ENCODE results near the gene TOPBP1. TPM values are rescaled to one million over a fixed set of nuclear protein-coding genes. Genes with fewer than 3 reads are reported as not detected.

TOPBP1 gene
- polyA plus RNA-seq, 3 donors: 44.2 to 50.1 (median 49.2) TPM

DNA sequence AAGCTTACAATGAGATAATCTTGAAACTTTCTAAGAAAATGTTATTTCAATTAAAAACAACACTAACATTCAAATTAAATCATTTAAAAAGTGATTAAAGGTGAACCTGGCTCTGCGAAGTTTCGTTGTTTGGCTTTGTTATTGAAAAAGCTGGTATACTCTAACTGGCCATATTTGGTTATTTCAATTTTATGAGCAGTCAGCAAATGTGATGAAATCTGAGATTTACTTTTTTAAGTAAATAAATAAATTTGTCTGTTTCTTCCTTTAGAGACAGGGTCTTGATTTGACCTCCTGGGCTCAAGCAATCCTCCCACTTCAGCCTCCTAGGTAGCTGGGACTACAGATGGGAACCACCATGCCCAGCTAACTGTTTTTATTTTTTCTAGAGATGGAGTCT lies 50.2 kb downstream of the TOPBP1 start:
- no peak for DNase-seq (ENCODE audit: low read depth in 3 of 3, low spot score in 2 of 3)

DNA sequence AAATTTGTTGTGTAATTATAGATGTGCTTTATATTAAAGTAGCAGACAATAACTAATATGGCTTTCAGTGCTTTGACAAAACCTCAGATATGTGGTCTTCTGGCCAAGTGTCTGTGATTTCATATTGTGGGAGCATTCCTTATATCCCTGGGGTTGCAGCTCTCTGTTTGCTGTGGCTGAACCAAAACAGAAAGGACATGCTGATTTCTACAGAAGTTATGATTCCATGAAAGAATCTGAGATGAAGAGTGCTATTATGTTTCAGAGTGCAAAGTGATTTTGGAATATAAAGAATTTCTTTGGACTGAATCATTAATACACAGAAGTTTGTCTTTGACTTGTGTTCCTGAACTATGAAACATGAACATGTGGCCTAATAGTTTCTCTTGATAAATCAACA lies 51.7 kb downstream of the TOPBP1 start:
- no peak for DNase-seq (ENCODE audit: low read depth in 3 of 3, low spot score in 2 of 3)

DNA sequence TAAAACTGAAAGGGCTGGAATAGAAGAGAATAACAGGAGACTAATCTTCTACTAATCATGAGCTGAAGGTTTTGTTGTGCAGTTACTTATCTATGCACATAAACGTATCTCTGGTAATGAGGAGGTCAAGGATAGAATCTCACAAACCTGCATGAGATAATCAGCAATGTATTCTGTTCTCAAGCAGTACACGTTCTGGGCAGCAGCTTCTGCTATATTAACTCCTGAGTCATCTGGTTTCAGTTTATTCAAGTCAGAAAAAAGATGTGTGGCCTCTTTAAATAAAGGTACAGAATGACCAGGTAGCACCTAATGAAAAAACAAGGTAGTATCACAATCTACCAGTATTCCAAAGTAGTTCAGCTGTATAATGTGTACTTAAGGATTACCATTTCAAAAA lies 53.4 kb downstream of the TOPBP1 start:
- no peak for DNase-seq (ENCODE audit: low read depth in 3 of 3, low spot score in 2 of 3)

DNA sequence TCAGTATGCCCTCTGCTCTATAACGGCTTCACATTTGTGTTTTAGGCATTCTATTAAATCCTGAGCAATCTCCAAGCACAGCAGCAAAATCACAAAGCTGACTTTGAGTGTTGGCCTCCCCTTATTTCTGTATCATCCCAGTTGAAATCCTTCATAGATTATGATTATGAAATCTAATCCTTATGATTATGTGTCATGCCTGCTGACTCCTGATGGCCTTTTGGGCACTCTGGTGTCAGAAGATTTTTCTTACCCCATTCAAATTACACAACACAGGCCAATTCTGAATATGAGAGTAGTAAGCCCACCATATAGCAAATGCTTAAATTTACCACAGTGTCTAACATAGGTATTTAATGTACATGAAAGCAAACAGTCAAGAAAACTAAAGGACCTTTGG lies 53.9 kb downstream of the TOPBP1 start:
- DNase-seq (ENCODE audit: low read depth in 3 of 3, low spot score in 2 of 3): no peak

DNA sequence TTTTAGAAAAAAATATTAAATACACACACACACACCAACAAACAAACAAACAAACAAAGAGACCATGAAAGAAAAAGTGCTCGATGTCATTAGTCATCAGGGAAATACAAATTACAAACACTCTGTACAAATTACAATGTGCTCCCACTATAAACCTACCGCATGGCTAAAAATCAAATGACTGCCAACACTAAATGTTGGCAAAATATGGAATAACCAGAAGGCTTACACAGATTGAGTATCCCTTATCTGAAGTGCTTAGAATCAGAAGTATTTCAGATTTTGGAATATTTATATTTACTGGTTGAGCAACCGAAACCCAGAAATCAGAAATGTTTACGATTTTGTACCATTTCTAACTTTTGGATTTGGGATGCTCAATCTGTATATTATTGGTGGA lies 54.8 kb downstream of the TOPBP1 start:
- DNase-seq (ENCODE audit: low read depth in 3 of 3, low spot score in 2 of 3): no peak

DNA sequence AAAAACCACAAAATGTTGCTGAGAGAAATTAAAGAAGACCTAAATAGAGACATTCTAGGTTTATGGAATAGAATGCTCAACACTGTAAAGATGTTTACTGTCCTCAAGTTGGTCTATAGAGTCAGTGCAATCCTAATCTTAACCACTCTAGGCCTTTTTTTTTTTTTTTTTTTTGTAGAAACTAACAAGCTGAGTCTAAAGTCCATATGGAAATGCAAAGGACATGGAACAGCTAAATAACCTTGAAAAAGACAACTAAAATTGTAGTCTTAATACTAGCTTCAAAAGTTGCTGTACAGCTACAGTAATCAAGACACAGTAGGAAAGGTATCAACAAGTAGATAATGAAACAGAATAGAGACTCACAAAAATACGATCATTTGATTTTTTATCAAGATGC lies 55.4 kb downstream of the TOPBP1 start:
- DNase-seq (ENCODE audit: low read depth in 3 of 3, low spot score in 2 of 3): no peak

DNA sequence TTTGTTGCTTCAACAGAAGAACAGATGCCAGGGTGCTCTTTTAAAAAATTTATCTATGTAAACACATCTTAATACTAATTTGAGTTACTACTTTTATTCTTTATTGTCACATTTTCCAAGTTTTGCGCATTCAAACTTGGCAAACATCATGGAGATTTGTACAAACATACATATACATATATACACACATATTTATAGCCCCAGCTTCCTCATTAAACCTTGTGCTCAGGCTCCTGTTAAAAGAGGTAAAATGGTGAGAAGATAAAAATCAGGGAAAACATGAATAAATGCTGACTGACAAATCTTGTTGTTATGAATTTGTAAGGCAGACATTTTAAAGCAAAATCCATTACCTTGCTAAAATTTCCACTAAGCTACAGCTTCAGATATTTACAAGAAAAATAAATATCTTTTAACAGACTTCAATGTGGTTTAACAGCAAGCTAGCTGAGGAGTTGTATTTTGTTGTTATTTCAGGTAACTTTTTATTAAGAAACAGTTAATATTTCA lies 61.1 kb downstream of the TOPBP1 start:
- no peak for DNase-seq (ENCODE audit: low read depth in 3 of 3, low spot score in 2 of 3)

DNA sequence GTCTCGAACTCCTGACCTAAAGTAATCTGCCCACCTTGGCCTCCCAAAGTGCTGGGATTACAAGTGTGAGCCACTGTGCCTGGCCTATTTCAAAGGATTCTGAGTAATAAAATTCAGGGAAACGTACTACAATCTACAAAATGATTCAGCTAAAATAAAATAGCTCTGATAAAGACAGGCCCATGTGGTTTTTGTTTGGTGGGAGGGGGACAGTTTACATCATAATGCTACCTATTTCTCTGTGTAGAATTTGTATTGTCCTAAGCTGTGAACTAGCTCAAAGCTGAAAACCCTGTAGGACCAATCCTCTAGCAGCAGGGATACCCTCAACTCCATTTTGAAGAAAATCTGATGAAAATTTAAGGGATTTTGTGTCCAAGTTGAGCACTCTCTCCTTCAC lies 62.5 kb downstream of the TOPBP1 start:
- DNase-seq (ENCODE audit: low read depth in 3 of 3, low spot score in 2 of 3): no peak

DNA sequence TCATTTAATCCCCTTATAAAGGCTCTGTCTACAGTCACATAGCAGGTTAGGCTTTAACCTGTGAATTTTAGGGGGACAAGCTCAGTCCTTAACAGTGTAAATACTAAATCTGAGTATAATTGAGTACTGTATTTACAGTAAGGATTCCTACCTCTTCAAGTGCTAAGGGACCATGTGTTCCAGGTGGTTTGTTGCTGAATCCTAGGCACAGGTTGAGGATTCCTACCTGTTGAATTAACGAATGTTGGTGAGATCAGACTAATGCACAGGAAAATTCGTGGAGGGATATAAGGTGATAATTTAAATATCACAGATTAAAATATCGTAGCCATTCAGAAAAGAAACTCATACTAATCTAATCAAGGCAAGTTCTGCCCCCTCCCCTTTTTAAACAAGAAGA lies 63.3 kb downstream of the TOPBP1 start:
- no peak for DNase-seq (ENCODE audit: low read depth in 3 of 3, low spot score in 2 of 3)

DNA sequence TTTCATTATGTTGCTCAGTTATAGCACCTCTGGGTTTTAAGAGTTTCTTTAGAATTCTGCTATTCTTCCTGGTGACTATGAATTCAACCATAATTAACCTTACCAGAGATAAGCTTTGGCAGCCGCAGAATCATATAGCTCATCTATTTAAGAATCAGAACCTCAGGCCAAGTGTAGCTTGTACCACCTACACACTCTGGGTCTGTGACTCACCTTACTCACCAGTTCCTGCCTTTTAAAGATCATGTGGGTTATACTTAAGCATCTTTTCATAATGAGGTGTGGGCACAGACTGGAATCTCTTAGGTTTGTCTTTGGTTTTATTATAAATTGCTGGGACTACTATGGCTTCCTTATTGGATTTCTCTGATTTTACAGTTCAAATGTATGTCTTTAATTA lies 66.4 kb downstream of the TOPBP1 start:
- no peak for DNase-seq (ENCODE audit: low read depth in 3 of 3, low spot score in 2 of 3)

DNA sequence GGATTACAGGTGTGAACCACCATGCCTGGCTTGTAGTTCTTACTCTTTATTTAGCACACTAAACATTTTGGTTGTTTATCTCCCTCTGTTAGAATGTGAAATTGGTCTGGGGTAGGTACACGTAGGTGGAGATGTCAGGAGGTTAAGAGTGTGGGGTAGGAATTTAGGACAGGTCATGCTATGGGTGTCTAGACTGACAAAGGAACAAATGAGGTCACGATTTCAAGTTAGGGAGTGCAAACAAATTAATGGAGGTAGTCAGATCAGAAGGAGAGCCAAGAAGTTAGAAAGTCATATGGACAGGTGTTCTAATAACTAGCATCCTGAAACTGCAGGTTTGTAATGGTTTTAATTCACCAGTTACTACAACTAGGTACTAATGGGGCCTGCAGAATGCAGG lies 68.5 kb downstream of the TOPBP1 start:
- no peak for DNase-seq (ENCODE audit: low read depth in 3 of 3, low spot score in 2 of 3)

DNA sequence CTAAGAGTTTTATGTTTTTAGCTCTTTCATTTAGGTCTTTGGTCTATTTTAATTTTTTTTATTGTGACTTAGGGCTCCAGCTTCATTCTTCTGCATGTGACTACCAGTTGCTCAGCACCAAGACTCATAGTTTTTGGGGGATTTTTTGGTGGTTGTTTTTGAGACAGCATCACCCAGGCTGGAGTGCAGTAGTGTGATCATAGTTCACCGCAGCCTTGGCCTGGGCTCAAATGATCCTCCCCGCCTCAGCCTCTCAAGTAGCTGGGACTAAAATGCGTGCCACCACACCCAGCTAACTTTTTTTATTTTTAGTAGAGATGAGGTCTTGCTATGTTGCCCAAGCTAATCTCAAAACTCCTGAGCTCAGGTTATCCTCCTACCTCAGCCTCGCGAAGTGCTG lies 68.9 kb downstream of the TOPBP1 start:
- no peak for DNase-seq (ENCODE audit: low read depth in 3 of 3, low spot score in 2 of 3)

DNA sequence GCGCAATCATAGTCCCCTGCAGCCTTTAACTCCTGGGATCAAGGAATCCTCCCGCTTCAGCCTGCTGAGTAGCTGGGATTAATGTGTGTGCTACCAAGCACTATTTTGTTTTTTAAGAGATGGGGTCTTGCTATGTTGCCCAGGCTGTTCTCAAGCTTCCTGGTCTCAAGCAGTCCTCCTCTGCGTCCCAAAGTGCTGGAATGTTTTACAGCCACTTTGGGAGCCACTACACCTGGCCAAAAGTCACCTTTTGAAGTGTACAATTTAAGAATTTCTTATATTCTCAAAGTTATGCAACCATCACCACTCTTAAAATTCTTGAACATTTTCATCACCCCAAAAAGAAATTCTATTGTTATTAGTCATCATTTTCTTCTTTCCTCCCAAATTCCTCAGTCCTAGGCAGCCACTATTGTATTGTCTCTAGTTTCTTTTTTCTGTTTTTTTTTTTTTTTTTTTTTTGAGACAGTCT lies 70.4 kb downstream of the TOPBP1 start:
- no peak for DNase-seq (ENCODE audit: low read depth in 3 of 3, low spot score in 2 of 3)

DNA sequence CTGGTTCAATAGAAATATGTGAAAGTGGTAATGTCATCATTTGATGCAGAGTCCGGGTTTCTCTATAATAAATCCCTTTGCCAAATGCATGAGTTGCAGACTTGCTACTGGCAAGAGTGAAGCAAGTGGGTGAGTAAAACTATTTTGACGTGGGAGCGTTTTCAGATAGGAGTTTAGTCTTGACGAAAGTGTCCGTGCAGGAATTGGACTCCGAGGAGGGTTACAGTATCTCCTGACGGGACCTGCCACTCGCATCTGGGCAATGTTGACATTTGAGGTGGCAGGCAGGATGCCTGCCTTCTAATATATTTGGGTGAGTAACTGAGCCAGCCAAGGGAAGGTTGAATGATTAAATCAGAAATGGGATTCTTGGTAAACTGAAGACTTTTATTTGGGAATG lies 72.2 kb downstream of the TOPBP1 start:
- DNase-seq (ENCODE audit: low read depth in 3 of 3, low spot score in 2 of 3): no peak

DNA sequence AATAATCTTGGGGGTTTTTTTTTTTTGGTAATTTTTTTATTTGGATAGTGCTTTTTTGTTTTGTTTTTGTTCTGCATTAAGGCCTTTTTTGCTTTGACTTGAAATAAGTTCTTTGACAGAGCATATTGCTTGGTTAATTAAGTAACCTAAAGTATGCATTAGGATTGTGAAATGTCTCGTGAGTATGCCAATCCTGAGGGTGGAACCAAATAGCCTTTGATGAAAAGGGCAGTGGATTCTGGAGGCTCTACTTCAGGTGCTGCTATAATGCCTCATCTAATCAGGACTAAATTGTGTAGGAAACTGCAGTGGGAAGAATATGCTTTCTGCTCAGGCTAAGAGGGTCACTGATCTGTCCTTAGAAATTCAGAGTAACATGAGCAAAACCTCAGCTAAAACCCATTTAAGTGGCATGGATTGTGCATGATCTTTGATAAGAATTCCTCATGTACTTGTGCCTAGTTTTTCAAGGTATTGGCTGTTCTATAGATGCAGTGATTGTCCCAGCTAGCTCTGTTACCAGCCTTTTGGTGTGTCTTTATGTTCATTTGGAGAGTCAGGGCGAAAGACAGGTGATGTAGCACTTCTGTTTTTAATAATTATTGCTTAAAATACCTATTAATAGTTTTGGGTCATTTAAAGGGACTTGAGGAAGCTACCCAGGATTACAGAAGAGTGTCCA lies 72.8 kb downstream of the TOPBP1 start:
- no peak for DNase-seq (ENCODE audit: low read depth in 3 of 3, low spot score in 2 of 3)

DNA sequence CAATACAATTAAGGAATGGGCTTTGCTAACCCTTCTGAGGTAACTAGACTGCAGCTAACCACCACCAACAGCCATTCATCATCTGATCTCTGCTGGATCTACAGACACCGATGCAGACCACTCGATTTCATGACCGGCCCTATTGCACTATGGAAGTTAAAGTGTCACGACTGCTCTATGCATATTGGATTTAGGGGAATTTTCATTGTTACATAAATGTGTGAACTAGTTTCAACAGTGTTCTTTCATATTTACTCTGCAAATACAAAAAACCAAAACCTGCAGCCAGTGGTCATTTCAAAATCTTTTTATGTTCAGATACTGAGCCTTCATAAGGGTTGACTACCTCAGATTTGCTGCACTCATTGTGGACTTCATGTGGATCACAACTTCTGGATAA lies 73.7 kb downstream of the TOPBP1 start:
- DNase-seq (ENCODE audit: low read depth in 3 of 3, low spot score in 2 of 3): no peak

DNA sequence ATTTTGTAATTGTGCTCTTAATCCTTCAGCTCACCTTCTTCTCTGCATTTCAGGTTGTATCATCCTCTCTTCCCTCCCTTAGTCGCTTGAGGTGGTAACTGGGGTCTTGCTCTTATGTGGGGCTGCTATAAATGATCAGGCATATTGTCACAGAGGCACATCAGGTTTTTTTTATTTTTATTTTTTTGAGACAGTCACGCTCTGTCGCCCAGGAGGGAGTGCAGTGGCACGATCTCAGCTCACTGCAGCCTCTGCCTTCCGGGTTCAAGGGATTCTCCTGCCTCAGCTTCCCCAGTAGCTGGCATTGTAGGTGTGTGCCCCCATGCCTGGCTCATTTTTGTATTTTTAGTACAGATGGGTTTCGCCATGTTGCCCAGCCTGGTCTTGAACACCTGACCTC lies 78.3 kb downstream of the TOPBP1 start:
- no peak for DNase-seq (ENCODE audit: low read depth in 3 of 3, low spot score in 2 of 3)

DNA sequence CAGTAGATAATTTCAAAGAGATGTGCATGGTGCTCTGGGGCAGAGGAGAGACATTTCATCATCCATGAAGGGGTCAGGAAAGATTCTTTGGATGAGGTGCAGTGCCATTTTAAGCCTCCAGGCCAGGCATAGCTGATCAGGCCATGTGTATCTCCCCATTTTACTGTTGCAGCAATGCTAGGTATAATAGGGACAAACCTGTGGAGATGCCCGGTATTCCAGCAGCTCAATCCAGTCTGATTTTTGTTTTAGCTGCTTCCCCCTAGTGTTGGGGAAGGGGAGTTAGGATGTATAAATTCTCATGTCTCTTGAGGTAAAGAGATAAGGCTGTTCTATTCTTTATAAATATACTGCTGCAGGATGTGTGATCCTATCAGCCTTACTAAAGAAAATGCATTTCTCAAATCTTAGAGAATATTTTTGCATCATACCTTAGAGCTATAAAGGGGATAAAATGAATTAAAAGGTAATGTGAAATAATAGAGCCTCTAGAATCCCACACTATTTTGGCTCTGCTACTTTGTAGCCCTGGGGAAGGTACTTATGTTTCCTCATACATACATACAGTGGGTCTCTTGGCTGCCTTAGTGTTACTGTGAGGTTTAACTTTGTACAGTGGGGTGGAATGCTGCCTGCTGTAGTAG lies 83.1 kb downstream of the TOPBP1 start:
- DNase-seq (ENCODE audit: low read depth in 3 of 3, low spot score in 2 of 3): no peak

DNA sequence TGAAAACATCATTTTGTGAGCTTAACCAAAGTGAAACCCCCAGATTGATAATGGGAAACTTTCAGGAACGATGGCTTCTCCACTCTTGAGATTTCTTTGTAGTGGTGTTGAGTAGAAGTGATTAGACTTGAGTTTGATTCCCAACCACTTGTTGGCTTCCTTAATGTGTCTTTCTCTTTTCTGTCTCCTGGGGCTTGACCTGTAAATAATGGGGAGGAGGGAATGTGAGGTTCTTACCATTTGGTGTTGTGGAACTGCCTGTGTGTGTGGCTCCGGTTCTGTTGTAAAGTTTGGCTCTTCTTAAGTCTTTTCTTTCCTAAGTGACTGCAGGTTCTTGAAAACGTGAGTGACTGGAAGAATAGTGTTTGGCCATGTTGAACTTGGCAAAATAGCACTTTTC lies 85.6 kb downstream of the TOPBP1 start:
- DNase-seq (ENCODE audit: low read depth in 3 of 3, low spot score in 2 of 3): no peak

DNA sequence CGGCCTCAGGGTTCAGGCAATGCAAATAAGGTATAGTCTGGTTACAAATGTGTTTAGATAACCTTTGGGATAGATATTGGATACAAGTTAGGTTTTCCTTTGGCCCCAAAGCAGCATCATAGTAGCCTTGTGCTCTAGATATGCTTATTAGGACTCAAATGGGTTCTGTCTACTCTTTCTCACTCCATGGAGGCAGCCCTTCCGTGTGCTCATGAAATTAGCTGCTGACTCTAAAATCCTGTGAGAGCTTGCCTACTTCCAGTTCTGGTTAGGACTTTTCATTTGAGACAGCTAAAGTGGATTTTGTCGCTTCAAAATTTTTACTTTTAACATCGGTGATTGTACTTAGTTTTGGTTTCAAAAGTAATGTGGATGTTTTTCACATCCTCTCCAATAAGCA lies 86.7 kb downstream of the TOPBP1 start:
- DNase-seq (ENCODE audit: low read depth in 3 of 3, low spot score in 2 of 3): no peak

DNA sequence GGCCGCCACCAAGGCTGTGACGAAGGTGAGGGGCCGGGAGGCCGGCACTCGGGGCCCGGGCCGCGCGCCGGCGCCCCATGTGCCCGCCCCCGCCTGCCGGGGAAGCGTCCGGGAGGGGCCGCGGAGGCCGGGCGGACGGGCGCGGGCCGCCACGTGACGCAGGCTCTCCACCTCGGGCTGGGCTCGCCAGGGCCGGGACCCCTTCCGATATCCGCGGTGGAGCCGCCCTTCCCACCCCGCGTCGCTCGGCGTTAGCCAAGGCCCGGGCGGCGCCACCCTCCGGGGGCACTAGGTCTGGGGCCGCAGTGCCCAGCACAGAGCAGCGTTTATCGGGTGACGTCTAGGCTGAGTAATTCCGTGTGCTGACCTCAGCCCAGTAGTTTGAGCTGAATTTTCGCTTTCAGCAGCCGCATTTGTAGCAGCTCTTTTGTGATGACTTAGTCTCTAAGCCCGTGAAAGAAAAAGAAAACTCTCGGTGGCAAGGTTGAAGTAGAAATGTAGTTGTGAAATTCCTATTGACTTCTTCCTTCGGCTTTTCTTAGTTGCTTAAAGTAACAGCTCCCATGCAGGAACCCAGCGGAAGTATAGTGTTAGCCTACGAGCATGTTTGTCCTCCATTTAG lies 87.4 kb downstream of the TOPBP1 start:
- peak in 1 of 3 donors; percentile 40 for DNase-seq (ENCODE audit: low read depth in 3 of 3, low spot score in 2 of 3)

DNA sequence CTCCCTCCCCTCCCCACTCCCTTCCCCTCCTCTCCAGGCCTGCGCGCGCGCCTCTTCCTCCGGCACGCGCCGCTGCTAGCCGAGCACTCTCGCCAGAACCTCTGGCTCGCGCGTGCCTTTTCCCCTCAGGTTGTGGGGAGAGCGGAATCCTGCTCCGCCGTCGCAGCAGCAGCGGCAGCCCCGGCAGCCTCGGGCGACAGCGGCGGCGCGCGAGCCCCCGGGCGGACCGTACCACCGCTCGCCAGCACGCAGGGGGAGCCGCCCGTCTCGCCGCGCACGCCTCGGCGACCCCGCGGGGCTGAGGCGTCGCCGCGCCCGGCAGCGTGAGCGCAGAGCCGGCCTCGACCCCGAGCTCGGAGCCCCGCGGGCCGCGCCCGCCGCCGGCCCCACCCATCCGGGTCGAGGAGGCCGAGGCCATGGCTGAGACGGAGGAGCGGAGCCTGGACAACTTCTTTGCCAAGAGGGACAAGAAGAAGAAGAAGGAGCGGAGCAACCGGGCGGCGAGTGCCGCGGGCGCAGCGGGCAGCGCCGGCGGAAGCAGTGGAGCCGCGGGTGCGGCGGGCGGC lies 88.0 kb downstream of the TOPBP1 start, which contains the start of gene CDV3:
Gene CDV3, plus strand, starts transcription at position 58 of the 566 bp plus-strand sequence. Its CDS starts 359 bp downstream, at position 417.
- DNase-seq (ENCODE audit: low read depth in 3 of 3, low spot score in 2 of 3): no peak
